Activated CD4-positive, CD25-positive, alpha-beta regulatory T cell treated with anti-CD3 and anti-CD28 coated beads, Interleukin-2, amount 50 U/mL, for 72 hours (primary cell): ENCODE measurements around the gene MXRA7.
A peak's percentile ranks its signal among the peaks of the same experiment; 100 is the strongest.

ENCODE experiments used
- DNase-seq: peaks from one replicate; pipeline ENCODE4 v3.0.0; 2021

The MXRA7 gene

DNA sequence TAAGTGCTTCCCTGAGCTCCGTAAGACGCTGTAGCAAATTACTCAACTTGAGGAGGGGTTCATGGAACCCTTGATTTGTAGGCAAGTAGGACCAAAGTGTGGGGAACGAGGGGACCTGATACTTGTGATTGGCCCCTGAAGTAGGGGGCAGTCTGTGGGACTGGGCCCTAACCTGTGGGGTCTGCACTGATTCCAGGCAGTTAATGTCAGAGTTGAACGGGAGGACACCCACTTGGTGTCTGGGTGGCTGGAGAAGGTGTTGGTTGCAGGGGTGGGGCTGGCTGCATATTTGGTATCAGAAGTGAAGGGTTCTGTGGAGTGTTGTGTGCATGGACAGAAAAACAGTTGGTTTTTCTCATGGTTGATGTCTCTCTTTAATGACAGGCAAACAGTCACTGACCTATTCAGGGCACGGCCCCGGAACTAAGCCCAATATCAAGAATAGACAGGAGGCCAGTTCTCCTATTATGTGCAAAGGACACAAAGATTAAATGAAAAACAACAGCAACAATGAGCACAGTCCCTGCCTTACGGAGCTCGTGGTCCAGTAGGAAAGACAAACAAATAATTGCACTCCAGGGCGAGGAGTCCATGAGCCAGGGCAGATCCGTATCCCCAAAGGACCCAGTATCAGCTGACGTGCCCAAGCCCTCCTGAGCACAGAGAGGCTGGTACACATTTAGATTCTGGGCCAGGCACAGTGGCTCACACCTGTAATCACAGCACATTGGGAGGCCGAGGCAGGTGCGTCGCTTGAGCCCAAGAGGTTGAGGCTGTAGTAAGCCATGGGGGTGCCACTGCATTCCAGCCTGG lies 19.2 kb downstream of the MXRA7 start:
- no peak for DNase-seq

DNA sequence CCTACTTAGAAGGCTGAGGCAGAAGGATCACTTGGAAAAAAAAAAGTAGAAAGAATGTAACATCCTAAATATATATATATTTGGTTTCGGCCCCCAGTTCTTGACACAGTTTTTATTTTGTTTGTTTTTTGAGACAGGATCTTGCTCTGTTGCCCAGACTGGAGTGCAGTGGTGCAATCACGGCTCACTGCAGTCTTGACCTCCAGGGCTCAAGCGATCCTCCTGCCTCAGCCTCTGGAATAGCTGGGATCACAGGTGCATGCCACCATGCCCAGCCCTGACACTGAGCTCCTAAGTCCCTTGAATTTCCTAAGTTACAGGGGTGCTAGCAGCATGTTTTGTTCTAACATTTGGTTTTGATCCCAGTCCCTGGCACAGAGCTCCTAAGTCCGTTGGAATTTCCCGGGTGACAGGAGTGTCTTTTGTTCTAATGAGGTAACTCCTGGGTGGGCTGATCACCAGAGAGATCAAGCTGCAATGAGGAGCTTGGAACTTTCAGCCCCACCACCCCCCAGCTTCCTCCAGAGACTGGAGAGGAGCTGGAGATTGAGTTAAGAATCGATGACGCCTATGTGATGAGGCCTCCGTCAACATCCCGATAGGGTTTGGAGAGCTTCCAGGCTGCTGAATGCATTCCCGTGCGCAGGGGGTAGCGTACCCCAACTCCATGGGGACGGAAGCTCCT lies 20.0 kb downstream of the MXRA7 start:
- no peak for DNase-seq

DNA sequence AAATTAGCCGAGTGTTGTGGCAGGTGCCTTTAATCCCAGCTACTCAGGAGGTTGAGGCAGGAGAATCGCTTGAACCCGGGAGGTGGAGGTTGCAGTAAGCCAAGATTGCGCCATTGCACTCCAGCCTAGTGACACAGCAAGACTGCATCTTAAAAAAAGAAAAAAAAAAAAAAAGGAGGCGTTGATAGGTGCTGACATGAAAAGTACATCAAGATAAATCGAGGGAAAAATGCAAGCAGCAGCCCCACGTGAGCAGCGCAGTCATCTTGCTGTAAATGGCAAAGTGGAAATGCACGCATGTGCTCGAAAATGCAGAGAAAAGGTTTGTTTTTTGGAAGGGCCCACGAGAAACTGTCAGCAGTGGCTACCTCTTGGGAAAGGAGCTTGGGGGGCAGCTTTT lies 20.9 kb downstream of the MXRA7 start:
- no peak for DNase-seq

DNA sequence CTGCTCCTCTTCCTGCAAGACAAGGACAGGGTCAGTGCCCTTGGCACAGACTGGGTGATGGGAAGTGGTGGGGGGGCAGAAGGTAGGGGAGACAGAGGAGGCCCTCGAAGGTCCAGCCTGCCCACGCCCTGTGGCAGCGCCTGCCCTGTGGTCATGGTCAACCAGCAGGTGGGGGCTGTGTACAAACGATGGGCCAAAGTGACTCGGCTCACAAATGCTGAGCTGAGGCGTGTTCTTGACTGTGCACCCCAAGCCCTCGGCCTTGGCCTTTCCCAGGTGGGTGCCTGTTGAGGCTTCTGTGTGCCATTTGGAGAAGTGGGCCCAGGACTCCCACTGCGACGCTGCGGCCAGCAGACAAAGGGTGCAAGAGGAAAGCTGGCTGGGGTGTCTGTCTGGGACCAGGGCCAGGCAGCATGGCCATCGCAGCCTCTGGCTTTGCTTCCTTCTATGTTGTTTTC lies 22.6 kb downstream of the MXRA7 start:
- no peak for DNase-seq

DNA sequence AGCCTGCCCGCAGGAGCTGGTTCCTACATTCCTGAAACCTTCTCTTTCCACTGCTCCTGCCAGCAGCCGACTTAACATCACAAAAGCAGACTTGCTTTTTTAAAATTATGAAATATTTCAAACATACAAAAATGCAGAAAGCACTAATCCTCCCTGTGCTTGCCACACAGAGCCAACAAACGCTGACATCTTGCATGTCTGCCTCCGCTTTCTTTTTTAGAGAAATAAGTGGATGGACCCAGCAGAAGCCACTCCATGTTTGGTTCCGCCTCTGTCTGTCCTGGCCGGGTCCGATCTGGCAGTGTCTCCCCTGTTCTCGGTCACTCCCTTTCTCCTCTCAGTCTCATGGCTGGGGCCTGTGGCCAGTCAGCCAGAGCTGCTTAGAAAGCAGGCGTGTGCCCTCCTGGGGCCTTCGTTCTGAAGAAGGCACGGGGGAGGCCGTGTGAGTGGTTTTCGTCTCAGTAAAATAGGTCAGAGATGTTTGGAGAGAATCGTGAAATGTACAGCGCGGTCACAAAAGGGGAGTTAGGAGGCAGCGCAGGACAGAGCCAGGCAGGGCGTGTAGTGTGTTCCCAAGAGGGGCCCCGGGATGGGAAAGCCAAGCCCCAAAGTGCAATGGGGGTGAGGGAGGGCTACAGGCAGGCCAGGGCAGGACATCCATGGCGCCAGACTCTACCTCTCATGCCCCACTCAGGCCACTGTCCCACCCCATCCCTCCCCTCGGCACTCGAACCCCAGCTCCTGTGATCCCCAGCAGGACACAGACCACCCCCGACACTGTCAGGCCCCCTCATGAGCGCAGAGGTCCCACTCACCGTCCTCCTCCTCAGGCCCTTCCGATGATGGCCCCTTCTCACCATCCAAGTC lies 23.2 kb downstream of the MXRA7 start:
- DNase-seq = no peak

DNA sequence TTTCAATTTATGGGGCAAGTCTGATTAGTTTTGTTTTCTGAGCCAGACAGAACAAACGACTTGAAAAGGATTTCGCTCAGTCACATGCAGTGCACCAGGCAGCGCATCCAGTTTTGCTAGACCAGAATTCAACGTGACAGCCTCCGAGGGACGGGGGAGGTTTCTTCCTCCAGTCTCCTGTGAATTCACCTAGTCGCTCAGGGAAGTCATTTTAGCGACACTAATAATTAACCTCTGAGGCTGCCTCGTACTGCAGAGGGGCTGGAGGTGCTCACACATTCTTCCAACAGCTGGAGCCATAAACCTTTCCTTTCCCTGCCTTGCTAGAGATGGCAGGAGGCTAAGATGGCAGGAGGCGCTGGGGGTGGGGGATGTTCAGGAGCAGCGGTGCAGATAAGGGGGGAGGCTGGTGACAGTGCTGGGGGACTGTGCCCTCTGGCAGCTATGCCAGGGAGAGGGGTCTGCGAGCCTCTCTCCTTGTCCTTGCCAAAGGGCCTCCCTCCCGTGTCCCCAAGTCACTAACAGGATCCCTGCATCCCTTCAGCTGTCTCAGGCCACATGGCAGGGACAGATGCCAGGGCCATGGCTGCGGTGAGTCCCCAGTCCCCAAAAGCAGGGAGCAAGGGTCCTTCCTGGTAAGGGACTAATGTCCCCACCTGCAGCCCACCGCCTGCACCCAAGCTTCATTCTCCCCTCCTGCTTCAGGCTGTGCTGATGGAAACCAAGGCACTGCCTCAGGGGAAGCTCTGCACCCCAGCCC lies 24.0 kb downstream of the MXRA7 start:
- DNase-seq = no peak

DNA sequence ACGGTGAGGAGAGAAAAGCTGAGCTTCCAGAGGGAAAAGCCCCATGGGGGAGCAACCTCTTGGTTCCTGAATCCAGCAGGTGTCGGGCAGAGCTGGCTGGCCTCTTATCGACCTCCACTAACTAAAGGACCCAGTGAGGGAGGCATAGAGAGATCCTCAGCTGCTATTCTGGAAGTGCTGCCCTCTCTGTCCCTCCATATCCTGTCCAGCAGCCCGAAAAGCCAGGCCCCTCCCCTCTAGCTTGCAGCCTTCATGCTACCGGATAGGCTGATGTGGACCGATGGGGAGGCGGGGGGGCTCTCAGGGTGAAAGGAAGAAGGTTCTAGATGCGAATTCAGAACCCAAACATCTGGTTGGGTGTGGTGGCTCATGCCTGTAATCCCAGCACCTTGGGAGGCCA lies 24.9 kb downstream of the MXRA7 start:
- DNase-seq = no peak

DNA sequence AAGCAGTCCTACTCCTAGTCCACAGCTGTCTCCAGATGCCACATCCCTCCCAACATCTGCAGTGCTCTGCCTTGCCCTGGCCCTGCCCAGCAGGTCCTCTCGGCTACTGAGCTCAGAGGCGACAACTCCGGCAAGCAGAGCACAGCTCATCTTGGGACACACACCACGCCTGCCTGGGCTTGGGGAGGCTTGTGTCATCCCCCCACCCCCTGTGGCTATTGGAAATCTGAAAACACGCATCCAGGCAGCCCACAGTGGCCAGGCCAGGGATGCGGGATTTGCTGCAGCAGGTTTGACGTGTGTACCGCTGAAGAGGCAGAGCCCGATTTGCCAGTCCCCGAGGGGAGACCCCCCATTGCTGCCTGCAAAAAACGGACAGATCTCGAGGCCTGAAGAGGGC lies 25.4 kb downstream of the MXRA7 start:
- no peak for DNase-seq

DNA sequence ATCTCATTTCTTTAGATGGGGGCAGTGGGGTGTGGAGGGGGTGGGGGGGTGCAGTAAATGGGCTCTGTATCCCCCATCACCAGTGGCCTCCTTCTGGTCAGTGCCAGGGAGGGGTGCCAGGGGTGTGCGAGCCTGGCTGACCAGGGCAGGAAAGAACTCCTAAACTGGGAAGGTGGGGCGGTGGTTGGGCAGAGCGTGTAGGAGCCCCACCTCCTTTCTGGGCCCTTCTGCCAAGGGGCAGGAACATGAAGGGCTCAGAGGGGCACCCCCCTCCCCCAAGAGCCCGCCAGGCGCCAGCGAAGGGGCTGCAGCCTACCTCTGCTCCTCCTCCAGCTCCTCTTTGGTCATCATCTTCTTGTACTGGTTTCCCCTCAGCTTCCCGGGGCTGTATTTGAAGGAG lies 26.0 kb downstream of the MXRA7 start:
- no peak for DNase-seq

DNA sequence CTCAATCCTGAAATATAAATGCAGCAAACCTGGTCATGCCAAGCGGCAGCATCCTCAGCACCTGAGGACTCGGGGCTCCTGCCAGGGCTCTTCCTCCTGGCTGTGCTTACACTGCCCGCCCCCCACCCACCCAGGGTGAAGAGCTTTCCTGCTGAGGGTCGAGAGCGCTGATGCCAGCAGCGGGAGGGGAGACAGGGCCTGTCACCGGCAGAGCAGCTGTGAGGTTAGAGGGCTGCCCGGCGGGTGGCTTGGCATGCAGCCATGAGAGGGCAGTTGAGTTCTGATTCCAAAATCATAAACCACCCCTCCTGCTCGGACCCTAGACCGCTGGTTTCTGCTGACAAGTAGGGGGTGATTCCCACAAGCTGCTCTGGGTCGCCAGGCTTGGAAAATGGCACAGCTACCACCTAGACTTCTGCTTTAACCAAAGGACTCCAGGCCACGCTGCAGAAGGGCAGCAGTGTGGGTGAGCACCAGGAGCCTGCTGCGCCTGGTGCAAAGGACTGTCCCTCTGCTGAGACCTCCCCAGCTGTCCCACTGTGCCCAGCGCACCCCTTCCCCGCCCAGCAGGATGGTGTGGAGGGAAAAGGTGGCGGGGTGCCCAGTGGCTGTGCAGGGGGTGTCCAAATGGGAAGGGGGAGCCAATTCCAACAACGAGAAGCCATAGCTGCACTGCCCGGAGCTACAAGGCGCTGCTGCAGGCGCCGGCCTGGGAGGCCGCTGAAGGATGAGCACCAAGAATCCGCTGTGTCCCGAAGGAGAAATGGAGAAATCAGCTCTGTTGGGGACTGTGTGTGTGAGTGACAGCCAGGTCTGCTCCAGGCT lies 26.6 kb downstream of the MXRA7 start:
- DNase-seq = no peak

DNA sequence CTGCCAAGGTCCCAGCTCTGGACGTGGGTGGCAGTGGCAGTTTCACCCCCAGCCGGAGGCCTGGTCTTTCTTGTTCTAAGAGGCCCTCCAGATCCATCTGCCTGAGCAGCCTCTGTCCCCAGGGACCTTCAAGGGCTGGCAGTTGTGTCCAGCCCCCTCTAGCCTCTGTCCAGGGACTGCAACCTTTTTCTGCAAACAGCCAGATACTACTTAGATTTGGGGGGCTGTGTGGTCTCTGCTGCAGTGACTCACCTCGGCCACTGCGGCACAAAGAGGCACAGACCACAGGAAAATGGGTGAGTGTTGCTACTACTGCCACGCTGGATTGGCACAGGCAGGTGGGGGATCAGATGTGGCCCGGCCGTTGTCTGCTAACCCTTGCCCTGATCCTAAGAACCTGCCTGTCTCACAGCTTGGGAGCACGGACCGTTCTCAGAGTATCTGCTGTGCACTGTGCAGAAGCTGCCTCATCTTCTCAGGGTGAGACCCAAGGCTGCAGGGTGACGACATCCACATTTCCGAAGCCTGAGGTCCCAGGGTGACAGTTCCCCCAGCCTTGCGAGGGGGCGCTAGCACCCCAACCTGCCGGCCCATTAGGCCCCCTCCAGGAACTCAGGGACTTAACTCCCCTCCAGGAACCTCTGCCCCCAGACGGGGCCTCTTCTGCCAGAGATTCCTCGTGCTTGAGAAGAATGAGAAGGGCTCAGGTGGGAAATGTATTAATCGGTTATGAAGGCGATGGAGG lies 27.6 kb downstream of the MXRA7 start:
- no peak for DNase-seq

DNA sequence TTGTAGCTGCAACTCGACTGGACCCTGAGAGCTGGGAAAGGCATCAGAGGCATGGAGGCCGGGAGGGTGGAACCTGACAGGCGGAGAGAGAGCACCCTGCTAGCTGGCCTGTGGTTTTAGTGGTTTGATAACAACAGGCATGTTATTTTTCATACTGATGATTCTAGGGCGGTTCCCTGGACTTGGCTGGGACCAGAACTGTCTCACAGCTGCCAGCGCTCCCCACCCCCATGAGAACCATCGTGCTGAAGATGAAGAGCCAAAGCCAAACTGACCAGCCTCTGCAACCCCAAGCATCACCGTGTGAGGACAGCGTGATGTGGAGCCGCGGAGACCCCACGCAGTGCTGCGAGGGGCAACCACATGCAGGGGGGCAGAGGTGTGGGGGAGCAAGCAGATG lies 28.5 kb downstream of the MXRA7 start:
- no peak for DNase-seq

DNA sequence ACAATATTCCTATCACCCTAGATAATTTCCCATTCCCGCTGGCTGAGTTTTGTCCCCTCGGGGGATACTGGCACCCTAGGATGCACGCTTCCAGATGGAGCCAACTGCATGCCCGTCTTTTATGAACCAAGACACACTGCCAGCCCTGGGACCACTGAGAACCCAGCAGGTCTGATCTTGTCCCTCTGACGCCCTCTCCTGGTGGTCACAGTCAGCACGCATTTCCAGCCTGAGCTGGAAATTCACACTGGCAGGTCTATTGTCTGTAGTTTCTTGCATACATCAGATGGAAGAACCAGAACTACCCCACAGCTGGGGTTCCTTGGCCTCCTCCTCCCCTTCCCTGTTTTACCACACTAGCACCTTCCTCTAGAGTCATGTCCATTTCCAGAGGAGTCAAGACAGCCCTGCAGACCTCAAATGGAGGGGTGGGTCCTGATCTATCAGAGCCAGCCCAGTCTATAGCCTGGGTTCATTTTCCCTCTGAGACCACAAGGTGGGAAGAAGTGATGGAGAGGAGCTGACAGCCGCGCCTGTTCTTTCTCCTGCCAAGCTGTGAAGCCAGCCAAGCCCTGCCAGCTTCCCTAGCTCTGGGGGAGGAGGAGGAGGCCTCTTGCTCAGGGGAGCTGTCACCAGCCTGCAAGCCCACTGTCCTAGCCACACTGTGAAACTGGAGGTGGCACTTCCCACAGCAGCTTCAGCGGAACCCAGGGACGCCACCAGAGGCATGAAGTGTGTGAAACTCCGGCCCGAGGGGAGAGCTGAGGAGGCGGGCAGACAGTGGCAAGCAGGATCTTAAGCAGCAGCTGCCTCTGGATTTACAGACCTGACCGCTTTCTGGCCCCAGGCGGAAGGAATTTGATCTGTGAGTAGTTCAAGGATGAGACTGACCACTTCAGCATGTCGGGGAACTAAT lies 29.3 kb downstream of the MXRA7 start:
- peak; percentile 56 for DNase-seq

DNA sequence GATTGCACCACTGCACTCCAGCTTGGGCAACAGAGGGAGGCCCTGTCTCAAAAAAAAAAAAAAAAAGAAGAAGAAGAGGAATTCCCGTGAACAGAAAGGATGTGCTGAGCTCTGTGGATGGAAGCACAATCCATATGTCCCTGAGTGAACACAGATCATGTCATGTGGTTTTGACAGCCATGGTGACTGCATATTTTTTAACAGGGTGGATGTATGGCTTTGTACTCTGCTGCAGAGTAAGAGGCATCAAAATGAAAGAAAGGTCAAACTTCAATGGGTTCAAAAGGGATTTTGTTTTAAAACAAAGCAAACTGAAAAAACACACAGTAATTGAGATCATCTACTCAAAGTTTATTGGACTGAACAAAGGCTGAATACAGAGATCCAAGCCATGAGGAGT lies 31.5 kb downstream of the MXRA7 start:
- no peak for DNase-seq

DNA sequence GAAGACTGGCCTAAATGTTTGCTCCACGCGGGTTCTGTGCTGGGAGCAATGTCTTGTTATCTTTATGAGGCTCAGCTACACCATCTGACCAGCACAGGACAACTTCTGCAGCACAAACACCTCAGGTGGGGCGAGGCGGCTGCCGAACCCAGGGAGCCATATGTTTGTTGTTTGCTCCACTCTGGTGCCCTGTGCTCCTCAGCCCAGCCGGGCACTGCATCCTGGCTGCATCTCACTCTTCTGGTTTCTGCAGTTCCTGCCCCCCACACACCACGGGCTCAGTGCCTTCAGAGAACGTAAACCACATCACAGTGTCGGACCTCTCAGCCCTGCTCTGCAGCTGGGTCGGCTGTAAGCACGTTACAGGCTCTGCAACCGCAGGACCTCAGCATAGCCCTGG lies 32.4 kb downstream of the MXRA7 start:
- DNase-seq = no peak

DNA sequence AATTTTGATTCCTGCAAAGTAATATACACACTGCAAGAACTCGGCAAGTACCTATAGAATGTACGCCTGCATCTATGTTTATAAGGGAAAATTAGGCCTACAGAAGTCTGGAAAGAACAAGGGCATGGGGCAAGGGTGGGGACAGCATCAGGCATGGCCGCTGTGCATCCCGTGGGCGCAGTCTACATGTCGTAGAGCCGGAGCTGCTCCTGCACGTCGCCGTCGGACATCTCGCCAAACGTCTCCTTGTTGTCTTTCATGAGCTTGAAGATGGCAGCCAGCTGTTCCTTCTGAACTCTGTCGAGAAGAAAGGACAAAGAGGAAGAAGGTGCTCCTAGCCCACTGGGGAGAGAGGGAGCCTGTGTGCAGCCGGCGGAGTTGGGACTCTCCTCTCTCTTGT lies 33.4 kb downstream of the MXRA7 start:
- no peak for DNase-seq

DNA sequence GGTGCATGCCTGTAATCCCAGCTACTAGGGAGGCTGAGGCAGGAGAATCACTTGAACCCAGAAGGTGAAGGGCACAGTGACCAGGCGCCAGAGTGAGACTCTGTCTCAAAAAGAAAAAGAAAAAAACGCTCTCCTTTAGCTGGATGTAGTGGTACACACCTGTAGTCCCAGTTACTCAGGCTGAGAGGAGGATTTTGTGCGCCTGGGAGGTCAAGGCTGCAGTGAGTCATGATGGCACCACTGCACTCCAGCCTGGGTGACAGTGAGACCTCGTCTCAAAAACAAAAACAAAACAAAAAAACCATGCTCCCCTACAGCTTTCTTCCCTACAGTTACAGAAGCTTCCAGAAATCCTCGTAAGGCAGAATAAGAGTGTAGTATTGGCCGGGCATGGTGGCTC lies 34.1 kb downstream of the MXRA7 start:
- no peak for DNase-seq

DNA sequence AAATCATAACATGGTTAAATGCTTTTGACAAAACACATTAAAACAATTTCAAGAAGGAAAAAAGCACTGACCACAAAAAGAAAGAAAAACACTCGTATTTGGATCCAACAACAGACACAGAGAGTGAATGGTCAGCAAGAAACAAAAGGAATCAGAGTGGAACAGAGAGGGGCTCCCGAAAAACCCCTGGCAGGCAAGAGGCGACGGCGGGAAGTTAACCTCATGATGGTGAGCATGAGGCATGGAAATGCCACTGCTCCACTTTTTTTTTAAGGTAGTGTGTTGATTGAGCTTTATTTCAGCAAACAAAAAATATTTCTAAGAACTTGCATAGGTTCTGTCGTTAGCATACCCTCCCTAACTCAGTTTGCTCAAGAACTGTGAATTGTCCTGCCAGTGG lies 35.1 kb downstream of the MXRA7 start:
- DNase-seq = no peak

DNA sequence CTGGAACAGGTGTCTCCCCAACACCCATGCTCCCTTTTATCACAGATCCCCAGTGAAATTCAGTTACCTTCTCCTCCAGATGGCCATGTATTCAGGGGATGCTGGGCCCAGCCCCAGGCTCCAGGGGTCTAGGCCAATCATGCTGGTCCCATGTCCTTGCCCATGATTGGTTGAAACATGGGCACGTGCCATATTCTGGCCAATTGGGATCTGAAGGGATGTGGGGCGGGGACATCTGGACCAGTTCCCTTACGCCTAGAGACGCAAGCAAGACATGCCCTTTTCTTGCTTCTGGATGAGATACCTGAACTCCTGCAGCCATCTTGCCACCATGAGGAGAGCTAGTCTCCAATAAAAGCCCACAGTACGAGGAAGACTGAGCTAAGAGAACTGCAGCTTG lies 36.2 kb downstream of the MXRA7 start:
- DNase-seq = no peak

DNA sequence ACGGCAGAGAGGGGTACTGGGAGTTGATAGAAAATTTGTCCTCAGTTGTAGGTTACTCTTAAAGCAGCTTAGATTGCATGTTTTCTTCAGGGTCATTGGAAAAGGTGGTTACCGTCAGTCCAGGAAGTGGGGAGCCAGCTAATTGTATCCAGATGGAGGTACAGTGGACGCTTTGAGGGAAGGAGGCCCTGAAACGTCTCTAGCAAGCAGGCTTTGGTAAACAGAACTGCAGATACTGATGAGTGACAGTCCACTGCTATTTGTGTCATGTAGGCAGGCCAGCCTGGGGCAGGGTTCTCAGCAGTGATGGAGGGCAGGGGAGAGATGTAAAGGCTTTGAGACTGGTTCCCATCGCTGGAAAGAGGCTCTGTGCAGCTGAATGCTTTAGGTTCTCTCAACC lies 37.0 kb downstream of the MXRA7 start:
- DNase-seq = no peak
